K562 (cell line): ENCODE data around the gene S100A1. TPM values are rescaled to one million over a fixed set of nuclear protein-coding genes. Genes with fewer than 3 reads are reported as not detected.

Experiments
- ATAC-seq: fragments of 200-7000 bp; cut with Tn5 transposase; 3 replicates; pipeline ENCODE4 v1.9.1; 2020; ENCODE audit warnings: moderate library complexity
- BruUV-seq: library from RNA; stranded (reverse); fragments of 400-500 nt; replicated peaks from 2 replicates; lab custom pipeline; 2021; lab: Mats Ljungman, UMichigan
- CTCF ChIA-PET: fragments of 300-600 bp; formaldehyde crosslinking; extraction: SDS; loops from one replicate; lab custom pipeline; 2021; ENCODE audit warnings: low intra/inter-chr PET ratio; lab: Yijun Ruan, JAX
- POLR2A ChIA-PET: fragments of 300-600, 350-650 bp; sonication (Branson Sonifier 250); formaldehyde crosslinking; extraction: SDS; loops from one replicate; lab custom pipeline; 2021; ENCODE audit warnings: antibody characterized with exemption, inconsistent platforms; lab: Yijun Ruan, JAX
- DNase-seq, 4 experiments: peaks; one replicate each; pipeline versions ENCODE4 v3.0.0 to v3.0.0-alpha.2; 2011 to 2018; ENCODE audit warnings: low spot score in 3 of 4, mixed read lengths in 3 of 4; ENCODE audit errors: extremely low read depth in 1 of 4
- FAIRE-seq: peaks from 2 replicates; lab custom pipeline; 2011; peaks lifted over from hg19 to GRCh38; lab: Jason Lieb, UNC
- H2AFZ ChIP-seq: 2 replicates; pipeline ENCODE4 v1.6.0; 2011; ENCODE audit warnings: low read depth, low read length, control low read depth, inconsistent platforms
- H3K27ac ChIP-seq: fragments of 200-600 bp; 3 replicates; pipeline ENCODE4 v1.8.0; 2011; ENCODE audit warnings: low read depth, mild to moderate bottlenecking, control low read depth, inconsistent platforms, low read length, moderate library complexity, mixed read lengths; ENCODE audit errors: extremely low read depth
- H3K27me3 ChIP-seq, 2 experiments: fragments of 300-600 bp in 1 of 2; 2 replicates in 1 of 2; 3 replicates in 1 of 2; pipeline versions ENCODE4 v1.6.0 to v1.8.0; 2011; ENCODE audit warnings: inconsistent platforms in 2 of 2, low read length in 2 of 2, mild to moderate bottlenecking in 1 of 2, mixed read lengths in 1 of 2, moderate library complexity in 1 of 2; ENCODE audit not compliant: control insufficient read depth in 2 of 2, insufficient read depth in 2 of 2
- H3K36me3 ChIP-seq: fragments of 300-600 bp; 3 replicates; pipeline ENCODE4 v1.8.0; 2011; ENCODE audit warnings: mild to moderate bottlenecking, low read length, inconsistent platforms; ENCODE audit not compliant: control insufficient read depth, insufficient read depth
- H3K4me1 ChIP-seq, 2 experiments: fragments of 200-600 bp in 1 of 2; replicated peaks in 1 of 2; 2 replicates in 1 of 2; 3 replicates in 1 of 2; pipeline versions ENCODE4 v1.5.1 to v1.8.0; 2011; ENCODE audit warnings: inconsistent platforms in 2 of 2, low read length in 2 of 2, mild to moderate bottlenecking in 1 of 2, mixed read lengths in 1 of 2, moderate library complexity in 1 of 2; ENCODE audit not compliant: control insufficient read depth in 2 of 2, insufficient read depth in 2 of 2
- H3K4me2 ChIP-seq: 2 replicates; pipeline ENCODE4 v1.6.1; 2011; ENCODE audit warnings: low read length, control low read depth, inconsistent platforms, mixed read lengths; ENCODE audit not compliant: insufficient read depth
- H3K4me3 ChIP-seq: fragments of 200-600 bp; sonication (generic), shearing (Covaris generic); 2 replicates; pipeline ENCODE4 v1.5.1; 2016; ENCODE audit warnings: control low read depth, inconsistent platforms
- H3K79me2 ChIP-seq: fragments of 200-600 bp; 3 replicates; pipeline ENCODE4 v1.8.0; 2011; ENCODE audit warnings: low read length, inconsistent platforms; ENCODE audit not compliant: control insufficient read depth, insufficient read depth
- H3K9ac ChIP-seq, 2 experiments: 2 replicates each; pipeline versions ENCODE4 v1.6.0 to v1.6.1; 2011; ENCODE audit warnings: low read depth in 2 of 2, low read length in 2 of 2, control low read depth in 1 of 2, inconsistent platforms in 1 of 2, mild to moderate bottlenecking in 1 of 2, mixed read lengths in 1 of 2; ENCODE audit not compliant: insufficient read depth in 1 of 2
- H3K9me1 ChIP-seq: one replicate; pipeline ENCODE4 v1.6.0; 2011; ENCODE audit warnings: inconsistent platforms, mild to moderate bottlenecking, low read length, moderate library complexity; ENCODE audit not compliant: control insufficient read depth, insufficient read depth
- H3K9me3 ChIP-seq: replicated peaks from 2 replicates; pipeline ENCODE4 v1.5.1; 2011; ENCODE audit warnings: low read depth, low read length, inconsistent platforms; ENCODE audit not compliant: control insufficient read depth, insufficient read depth
- H4K20me1 ChIP-seq: replicated peaks from 2 replicates; pipeline ENCODE4 v1.6.1; 2011; ENCODE audit warnings: low read length, inconsistent platforms, mixed read lengths; ENCODE audit not compliant: control insufficient read depth, insufficient read depth
- ARHGAP35 ChIP-seq: fragments of 450-650 bp; IDR thresholded peaks from 2 replicates; pipeline ENCODE4 v1.6.1; 2018; ENCODE audit not compliant: partially characterized antibody
- DIDO1 ChIP-seq: fragments of 450-650 bp; IDR thresholded peaks from 2 replicates; pipeline ENCODE4 v1.6.1; 2016; ENCODE audit warnings: low read depth, missing biosample characterization, missing genetic modification characterization
- GATAD2B ChIP-seq: fragments of 450-650 bp; IDR thresholded peaks from 2 replicates; pipeline ENCODE4 v1.6.1; 2017; ENCODE audit warnings: mild to moderate bottlenecking, borderline replicate concordance
- GTF3C2 ChIP-seq: IDR thresholded peaks from 3 replicates; pipeline ENCODE4 v1.6.1; 2011; ENCODE audit warnings: borderline replicate concordance, mild to moderate bottlenecking, moderate library complexity; ENCODE audit not compliant: insufficient read length; ENCODE audit errors: extremely low read depth
- KLF10 ChIP-seq: fragments of 250-450 bp; sonication (Bioruptor Pico); IDR thresholded peaks from 2 replicates; pipeline ENCODE4 v1.6.1; 2021; ENCODE audit warnings: matching md5 sums
- KLF6 ChIP-seq: fragments of 250-450 bp; sonication (Bioruptor Pico); IDR thresholded peaks from 2 replicates; pipeline ENCODE4 v1.4.0; 2020; ENCODE audit warnings: mild to moderate bottlenecking, moderate library complexity, borderline replicate concordance
- MTA2 ChIP-seq: fragments of 450-650 bp; IDR thresholded peaks from 2 replicates; pipeline ENCODE4 v1.6.1; 2016; ENCODE audit warnings: low read depth
- NRF1 ChIP-seq, 2 experiments: fragments of 450-650 bp; IDR thresholded peaks in 1 of 2; conservative IDR thresholded peaks in 1 of 2; 2 replicates each; pipeline ENCODE4 v1.6.1; 2014; ENCODE audit warnings: mild to moderate bottlenecking in 2 of 2
- PRMT5 ChIP-seq: sonication (generic); formaldehyde crosslinking; IDR thresholded peaks from 2 replicates; pipeline ENCODE4 v1.5.0; 2020; ENCODE audit warnings: missing genetic modification reagents
- SNRNP70 ChIP-seq: fragments of 200-400 bp; formaldehyde crosslinking; optimal IDR thresholded peaks from 2 replicates; pipeline ENCODE3; 2017; ENCODE audit warnings: low read depth, low read length
- TOE1 ChIP-seq, 2 experiments: fragments of 450-650 bp in 1 of 2; sonication (generic) in 1 of 2; formaldehyde crosslinking in 1 of 2; IDR thresholded peaks; 2 replicates each; pipeline versions ENCODE4 v1.7.1 to v1.8.0; 2016 to 2022; ENCODE audit warnings: borderline replicate concordance in 2 of 2, mild to moderate bottlenecking in 2 of 2, antibody characterized with exemption in 1 of 2, inconsistent platforms in 1 of 2, low read depth in 1 of 2, missing genetic modification reagents in 1 of 2, moderate library complexity in 1 of 2
- ZC3H4 ChIP-seq: sonication (generic); formaldehyde crosslinking; IDR thresholded peaks from 2 replicates; pipeline ENCODE4 v1.9.0; 2021; ENCODE audit warnings: missing genetic modification reagents, borderline replicate concordance
- ZNF143 ChIP-seq: sonication (generic); formaldehyde crosslinking; IDR thresholded peaks from 2 replicates; pipeline ENCODE4 v1.9.0; 2022; ENCODE audit warnings: mild to moderate bottlenecking, missing genetic modification reagents
- ZNF778 ChIP-seq: fragments of 450-650 bp; formaldehyde crosslinking; IDR thresholded peaks from 2 replicates; pipeline ENCODE4 v1.4.0; 2020; ENCODE audit warnings: mild to moderate bottlenecking, moderate library complexity
- WGBS: fragments of 100-300 bp; shearing (Covaris generic); methylation state at CpG from one replicate; pipeline ENCODE4 v1.1.6; 2016; ENCODE audit warnings: low coverage, mixed read lengths; ENCODE audit not compliant: insufficient coverage; ENCODE audit errors: missing lambda C conversion rate; 5-methylcytosine and 5-hydroxymethylcytosine counted together
- in situ Hi-C: fragments of 300-500 bp; cut with MboI; formaldehyde crosslinking; loops from 4 replicates; pipeline ENCODE4 v1.15.0; 2018; ENCODE audit warnings: inconsistent platforms, mixed read lengths
- intact Hi-C: fragments of 100-400 bp; cut with micrococcal nuclease; formaldehyde crosslinking; loops from 2 replicates; pipeline ENCODE4 v1.14.2; 2022
- polyA plus RNA-seq, 8 experiments: library from polyadenylated mRNA; depleted of rRNA in 4 of 8; stranded (reverse) in 5 of 8; unstranded in 3 of 8; fragments of >200 nt; fragmentation: Nextera tagmentation in 2 of 8; fragmentation: Illumina TruSeq in 1 of 8; extraction: Ambion mirVana in 2 of 8; extraction: Trizol in 1 of 8; gene quantifications; 2 replicates each; pipeline versions ENCODE4 v1.2.1 to v1.2.3, GENCODE V29; 2011 to 2014; ENCODE audit warnings: inconsistent platforms in 1 of 8, missing spikeins in 1 of 8
- total RNA-seq, 7 experiments: library from RNA; depleted of rRNA in 6 of 7; stranded (reverse); fragments of >200 nt in 6 of 7; fragmentation: Illumina TruSeq in 2 of 7; extraction: Trizol in 2 of 7; gene quantifications; 2 replicates each; pipeline versions ENCODE4 v1.2.1 to v1.2.3, GENCODE V29; 2011 to 2021; ENCODE audit warnings: low replicate concordance in 1 of 7
- TF ChIP-seq, protein P1 (sequence below): sonication (generic); formaldehyde crosslinking; IDR thresholded peaks from 2 replicates; pipeline ENCODE4 v1.8.1; 2023; ENCODE audit warnings: mild to moderate bottlenecking, missing genetic modification reagents
- TF ChIP-seq, protein P2 (sequence below): fragments of 450-650 bp; formaldehyde crosslinking; IDR thresholded peaks from 2 replicates; pipeline ENCODE4 v1.4.0; 2022; ENCODE audit warnings: missing genetic modification characterization

S100A1 gene
- total and polyA plus RNA-seq, 9 of the 15 experiments (the other 6 are each of a cell fraction or from before 2014, with no cell fraction given): 0.44 to 30.1 (median 12.7) TPM

DNA sequence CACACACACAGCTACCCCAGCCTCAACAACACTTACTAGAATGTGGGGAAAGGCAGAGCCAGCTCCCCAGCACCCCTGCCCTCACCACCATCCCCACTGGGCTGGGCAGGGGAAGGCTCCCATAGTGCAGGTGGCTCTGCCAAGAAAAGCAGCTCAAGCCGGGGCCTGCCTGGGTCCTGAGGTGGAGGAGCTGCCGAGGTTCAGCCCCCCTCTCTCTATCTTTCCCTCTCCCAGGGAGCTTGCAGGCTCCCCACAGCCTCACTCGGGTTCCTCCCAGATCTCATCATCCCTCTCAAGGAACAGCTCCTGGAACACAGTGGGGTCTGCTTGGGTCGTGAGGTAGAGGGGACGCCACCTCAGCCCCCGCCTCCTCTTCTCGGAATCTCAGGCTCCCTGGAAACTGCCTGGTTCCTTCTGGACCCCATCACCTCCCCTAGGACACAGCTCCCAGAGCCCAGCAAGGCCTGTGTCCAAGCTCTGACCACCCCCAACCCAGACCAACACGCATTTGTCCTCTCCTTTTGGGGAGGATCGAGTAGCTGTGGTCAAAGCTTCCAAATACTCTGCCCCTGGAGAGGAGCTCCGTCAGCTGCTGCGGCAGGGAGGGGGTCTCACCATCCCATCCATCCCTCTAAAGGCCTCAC lies 16.0 kb upstream of the S100A1 start:
- whole genome bisulfite sequencing: 55% methylated on average over 9 of the region's 11 CpGs
- no peak for TF ChIP-seq KLF6 (CRISPR knock-in tag)
- no peak for TF ChIP-seq KLF10 (CRISPR knock-in tag)
- TF ChIP-seq ZNF778 (CRISPR knock-in tag): no peak
- no peak for TF ChIP-seq PRMT5 (CRISPR knock-in tag)
- no peak for TF ChIP-seq ZNF143 (CRISPR knock-in tag)
- no peak for TF ChIP-seq MTA2
- no peak for TF ChIP-seq GTF3C2
- no peak for TF ChIP-seq ARHGAP35
- TF ChIP-seq, protein P1, sequence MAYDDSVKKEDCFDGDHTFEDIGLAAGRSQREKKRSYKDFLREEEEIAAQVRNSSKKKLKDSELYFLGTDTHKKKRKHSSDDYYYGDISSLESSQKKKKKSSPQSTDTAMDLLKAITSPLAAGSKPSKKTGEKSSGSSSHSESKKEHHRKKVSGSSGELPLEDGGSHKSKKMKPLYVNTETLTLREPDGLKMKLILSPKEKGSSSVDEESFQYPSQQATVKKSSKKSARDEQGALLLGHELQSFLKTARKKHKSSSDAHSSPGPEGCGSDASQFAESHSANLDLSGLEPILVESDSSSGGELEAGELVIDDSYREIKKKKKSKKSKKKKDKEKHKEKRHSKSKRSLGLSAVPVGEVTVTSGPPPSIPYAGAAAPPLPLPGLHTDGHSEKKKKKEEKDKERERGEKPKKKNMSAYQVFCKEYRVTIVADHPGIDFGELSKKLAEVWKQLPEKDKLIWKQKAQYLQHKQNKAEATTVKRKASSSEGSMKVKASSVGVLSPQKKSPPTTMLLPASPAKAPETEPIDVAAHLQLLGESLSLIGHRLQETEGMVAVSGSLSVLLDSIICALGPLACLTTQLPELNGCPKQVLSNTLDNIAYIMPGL (CRISPR knock-in tag): no peak
- TF ChIP-seq ZC3H4: no peak
- TF ChIP-seq SNRNP70: no peak
- TF ChIP-seq NRF1 (conservative IDR thresholded peaks at IDR 0.05 in 1 of 2, IDR thresholded peaks at IDR 0.05 in 1 of 2): no peak
- TF ChIP-seq DIDO1 (tag): no peak
- no peak for TF ChIP-seq TOE1 (IDR thresholded peaks at IDR 0.05; ENCODE audit: borderline replicate concordance)
- TF ChIP-seq TOE1 (CRISPR knock-in tag; IDR thresholded peaks at IDR 0.05; ENCODE audit: borderline replicate concordance, low read depth): no peak
- TF ChIP-seq, protein P2, sequence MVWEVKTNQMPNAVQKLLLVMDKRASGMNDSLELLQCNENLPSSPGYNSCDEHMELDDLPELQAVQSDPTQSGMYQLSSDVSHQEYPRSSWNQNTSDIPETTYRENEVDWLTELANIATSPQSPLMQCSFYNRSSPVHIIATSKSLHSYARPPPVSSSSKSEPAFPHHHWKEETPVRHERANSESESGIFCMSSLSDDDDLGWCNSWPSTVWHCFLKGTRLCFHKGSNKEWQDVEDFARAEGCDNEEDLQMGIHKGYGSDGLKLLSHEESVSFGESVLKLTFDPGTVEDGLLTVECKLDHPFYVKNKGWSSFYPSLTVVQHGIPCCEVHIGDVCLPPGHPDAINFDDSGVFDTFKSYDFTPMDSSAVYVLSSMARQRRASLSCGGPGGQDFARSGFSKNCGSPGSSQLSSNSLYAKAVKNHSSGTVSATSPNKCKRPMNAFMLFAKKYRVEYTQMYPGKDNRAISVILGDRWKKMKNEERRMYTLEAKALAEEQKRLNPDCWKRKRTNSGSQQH (CRISPR knock-in tag): no peak
- TF ChIP-seq GATAD2B: no peak
- in situ Hi-C loops: no loop called here
- no peaks in the 10 kb centered on the region for H3K79me2 ChIP-seq
- no peak overlapping the region for H3K4me2 ChIP-seq
- H3K9ac ChIP-seq: no peak overlapping the region; a peak in 1 of 4 replicates
- H3K9me1 ChIP-seq: peaks cover 6% of the 10 kb centered on the region
- CTCF ChIA-PET: no interaction called here
- intact Hi-C loops: no loop called here
- FAIRE-seq (no peak), ATAC-seq (no peak), DNase-seq (no peak)
- POLR2A ChIA-PET: interaction anchor here (0.6 to 2.0 kb wide), 6 partner anchors 12 to 109 kb away, joined by 3 to 17 read pairs (median 3); partner anchors contain the start of genes CHTOP and S100A13
- H3K9me3 ChIP-seq: no peaks in the 10 kb centered on the region
- H4K20me1 ChIP-seq: no peaks in the 10 kb centered on the region
- H3K27ac ChIP-seq: no peak overlapping the region
- no peak overlapping the region for H2AFZ ChIP-seq
- peaks cover 39 to 62% of the 10 kb centered on the region in 2 experiments for H3K4me1 ChIP-seq
- H3K27me3 ChIP-seq: no peaks in the 10 kb centered on the region
- no peak overlapping the region for H3K4me3 ChIP-seq
- H3K36me3 ChIP-seq: no peaks in the 10 kb centered on the region
- no TSS peak for BruUV-seq
